NCI-H69 (cell line): ENCODE measurements around the gene C3.
"Not testable (repeated sequence)": the region's sequence is repeated elsewhere in the genome, so short reads cannot be mapped to it uniquely, and the experiment has no call there.

Experiments used
- DNase-seq: peaks from one replicate; lab custom pipeline; 2025; lab: John Stamatoyannopoulos, UW

C3 gene

DNA sequence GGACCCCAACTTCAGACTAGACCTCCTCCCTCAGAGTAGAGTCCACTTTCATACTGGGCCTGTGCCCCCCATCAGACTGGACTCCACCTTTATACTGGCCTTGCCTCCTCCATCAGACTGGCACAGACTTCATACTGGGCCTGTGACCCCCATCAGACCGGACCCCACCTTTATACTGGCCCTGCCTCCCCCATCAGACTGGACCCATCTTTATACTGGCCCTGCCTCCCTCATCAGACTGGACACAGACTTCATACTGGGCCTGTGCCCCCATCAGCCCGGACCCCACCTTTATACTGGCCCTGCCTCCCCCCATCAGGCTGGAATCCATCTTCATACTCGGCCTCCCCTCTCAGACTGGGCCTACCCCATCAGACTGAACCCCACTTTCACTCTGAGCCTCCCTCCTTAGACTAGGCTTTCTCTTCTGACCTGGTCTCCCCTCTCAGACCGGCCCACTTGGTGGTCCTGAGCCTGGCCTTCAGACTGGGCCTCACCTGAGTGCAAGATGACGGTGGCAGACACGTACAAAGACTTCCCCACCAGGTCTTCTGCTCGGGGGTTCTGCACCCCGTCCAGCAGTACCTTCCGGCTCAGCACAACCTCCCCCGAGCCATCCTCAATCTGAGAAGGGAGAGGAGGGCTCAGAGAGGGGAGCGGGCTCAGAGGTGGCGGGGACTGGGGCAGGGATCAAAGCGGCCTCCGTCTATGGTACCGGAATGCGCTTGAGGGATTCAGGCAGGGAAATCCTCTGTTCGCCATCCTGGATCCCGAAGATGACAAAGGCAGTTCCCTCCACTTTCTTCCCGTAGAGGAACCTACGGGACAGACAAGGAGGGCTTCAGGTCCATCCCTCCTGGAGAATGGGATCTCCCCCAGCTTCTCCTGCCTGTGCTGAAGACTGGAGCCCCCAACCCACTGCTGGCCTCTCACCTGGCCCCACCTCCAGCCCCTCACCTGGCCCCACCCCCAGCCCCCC is 7.5 kb downstream of the C3 start:
- DNase-seq = no peak

DNA sequence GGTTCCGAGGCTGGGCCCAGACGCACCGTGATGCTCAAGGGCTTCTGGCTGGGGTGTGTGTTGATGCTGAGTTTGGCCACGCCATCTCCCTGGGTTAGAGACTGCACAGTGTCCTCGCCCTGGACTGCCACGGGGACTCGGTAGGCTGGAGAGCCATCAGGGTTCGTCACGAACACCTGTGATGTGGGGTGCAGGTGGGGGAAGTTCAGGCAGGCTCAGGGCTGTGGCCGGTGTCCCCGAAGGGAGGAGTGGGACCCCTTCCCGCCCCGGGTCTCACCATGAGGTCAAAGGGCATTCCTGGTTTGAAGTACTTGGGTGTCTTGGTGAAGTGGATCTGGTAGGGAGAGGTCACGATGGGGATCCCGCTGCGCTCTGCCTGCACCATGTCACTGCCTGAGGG is 8.2 kb downstream of the C3 start:
- DNase-seq = no peak

DNA sequence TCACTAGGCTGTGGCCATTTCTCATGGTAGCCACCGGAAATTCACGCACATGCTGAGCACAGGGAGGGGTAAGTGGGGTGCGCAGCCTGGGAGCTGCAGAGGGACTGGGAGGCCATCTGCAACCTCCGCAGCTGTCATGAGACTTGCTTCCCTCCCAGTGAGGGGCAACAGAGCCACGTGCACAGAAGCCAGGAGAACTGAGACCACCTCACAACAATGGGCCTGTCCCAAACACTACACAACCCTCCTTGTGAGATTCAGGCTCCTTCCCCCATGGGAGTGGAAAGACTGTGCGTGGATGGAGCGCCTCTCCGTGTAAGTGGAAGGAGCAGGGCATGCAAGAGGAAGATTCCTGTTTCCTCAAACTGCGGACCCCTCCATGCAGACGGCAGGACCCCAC is 8.8 kb downstream of the C3 start:
- DNase-seq = no peak

DNA sequence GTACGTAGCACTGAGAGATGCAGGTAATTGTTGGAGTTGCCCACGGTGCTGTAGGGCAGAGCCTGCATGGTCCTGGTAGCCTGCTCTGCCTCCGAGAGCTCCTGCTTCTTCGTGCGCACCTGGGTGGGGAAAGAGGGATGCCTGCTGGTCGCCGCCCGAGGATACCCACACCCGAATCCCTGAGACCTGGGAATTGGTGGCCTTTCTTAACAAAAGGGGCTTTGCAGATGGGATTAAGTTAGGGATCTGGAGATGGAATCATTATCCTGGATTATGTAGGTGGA is 9.4 kb downstream of the C3 start:
- no peak for DNase-seq

DNA sequence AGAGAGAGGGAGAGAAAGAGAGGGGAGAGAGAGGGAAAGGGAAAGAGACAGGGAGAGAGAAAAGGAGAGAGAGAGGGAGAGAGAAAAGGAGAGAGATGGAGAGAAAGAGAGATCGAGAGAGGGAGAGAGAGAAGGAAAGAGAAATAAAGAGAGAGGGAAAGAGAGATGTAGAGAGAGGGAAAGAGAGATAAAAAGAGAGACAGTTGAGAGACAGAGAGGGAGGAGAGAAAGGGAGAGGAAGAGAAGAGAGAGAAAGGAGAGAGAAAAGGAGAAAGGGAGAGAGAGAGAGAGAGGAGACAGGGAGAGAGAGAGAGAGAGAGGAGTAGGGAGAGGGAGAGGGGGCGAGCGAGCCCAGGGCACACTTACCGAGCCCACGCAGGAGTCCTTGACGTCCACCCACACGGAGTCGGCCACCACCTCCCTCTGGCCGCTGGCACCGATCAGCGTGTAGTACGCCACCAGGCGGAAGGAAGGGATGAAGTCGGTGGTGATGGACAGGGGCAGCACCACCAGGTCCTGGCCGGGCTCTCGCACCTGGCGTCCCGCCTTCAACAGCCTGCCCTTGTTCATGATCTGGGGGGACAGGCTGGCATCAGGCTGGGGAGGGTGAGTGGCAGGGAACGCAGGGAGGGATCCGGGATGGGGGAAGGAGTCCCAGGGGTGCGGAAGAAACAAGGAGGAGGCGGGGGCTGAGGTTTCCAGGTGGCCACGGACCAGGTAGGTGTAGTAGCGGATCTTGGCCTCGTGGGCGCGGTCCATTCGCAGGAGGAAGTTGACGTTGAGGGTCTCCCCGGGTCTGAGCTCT is 10.0 kb downstream of the C3 start:
- DNase-seq = no peak

DNA sequence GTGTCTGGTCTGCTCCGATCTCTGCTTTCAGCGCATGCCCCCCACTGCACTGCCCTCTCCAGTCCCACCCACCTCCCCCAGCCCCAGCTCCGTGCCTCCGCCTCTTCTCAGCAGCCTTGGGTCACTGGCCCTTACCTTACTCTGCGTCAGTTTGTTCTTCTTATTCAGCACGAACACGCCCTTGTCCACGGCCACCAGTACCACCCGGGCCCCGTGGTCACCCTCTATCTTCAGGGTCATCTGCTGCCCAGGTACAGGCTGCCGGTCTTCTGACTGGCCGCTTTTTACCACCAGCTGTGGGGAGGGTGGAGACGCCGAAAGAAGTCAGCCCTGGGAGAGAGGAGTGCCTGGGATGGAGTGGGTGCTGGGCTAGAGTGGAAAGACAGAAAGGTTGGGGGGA is 10.9 kb downstream of the C3 start:
- no peak for DNase-seq

DNA sequence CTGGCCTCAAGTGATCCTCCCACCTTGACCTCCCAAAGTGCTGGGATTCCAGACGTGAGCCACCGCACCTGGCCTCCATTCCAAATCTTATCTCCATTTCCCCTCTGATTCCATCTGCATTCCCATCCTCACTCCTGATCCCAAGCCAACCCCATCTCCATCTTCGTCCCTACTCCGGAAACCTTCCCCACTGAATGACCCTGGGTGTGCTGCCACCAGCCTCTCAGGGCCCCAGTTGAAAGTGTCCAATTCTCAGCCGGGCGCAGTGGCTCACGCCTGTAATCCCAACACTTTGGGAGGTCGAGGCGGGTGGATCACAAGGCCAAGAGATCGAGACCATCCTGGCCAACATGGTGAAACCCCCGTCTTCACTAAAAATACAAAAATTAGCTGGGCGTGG is 11.5 kb downstream of the C3 start:
- not testable (repeated sequence) for DNase-seq

DNA sequence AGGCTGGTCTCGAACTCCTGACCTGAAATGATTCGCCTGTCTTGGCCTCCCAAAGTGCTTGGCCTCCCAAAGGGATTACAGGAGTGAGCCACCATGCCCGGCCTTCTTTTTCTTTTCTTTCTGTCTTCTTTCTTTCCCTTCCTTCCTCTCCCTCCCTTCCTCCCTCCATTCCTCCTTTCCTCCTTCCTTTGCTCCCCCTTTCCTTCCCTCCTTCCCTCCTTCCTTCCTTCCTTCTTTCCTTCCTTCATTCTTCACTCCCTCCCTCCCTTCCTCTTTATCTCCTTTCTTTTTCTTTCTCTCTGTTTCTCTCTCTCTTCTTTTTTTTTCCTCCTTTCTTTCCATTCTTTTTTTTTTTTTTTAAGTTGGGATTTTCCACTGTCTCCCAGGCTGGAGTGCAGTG is 12.1 kb downstream of the C3 start:
- no peak for DNase-seq

DNA sequence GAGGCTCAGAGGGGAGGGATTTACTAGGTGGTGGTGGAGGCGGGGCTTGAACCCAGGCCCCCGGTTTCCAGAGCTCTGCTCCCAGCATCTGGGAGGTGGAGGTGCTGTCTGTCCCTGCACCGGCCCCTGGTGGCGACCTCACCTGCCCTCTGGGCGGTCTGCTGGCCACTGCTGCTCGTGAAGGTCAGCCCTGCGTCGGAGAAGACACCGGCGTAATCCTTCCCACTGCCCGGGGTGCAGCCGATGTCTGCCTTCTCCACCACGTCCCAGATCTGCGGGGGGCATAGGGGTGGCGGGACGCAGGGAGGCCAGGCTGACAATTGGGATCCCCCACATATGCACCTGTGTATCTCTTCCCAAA is 12.8 kb downstream of the C3 start:
- no peak for DNase-seq

DNA sequence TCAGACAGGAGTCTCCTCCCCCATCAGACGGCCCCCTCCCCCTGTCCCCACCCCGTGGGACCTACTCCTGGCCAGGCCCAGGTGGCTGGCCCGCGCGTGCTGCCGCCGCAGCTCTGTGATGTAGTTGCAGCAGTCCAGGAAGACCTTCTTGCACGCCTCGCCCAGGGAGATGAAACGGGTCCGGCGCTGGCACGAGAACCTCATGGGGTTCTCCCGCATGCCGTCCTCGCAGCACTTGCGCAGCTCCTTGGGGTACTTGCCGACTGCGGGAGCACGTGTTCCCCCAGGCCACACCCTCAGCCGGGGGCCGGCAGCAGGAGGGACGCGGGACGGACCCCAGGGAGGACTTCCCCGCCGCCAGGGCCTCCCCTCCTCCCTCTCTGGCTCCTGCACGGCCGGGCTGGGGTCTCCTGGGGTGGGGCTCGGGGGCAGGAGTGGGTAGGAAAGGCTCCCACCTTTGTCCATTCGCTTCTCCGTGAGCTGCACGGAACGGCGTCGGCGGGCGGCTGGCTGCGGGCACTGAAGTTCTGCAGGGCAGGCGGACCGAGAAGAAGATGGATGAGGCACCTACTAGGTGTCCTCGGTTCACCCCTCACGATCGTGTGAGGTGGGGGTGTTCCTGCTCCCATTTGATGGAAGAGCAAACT is 13.3 kb downstream of the C3 start:
- DNase-seq = no peak

DNA sequence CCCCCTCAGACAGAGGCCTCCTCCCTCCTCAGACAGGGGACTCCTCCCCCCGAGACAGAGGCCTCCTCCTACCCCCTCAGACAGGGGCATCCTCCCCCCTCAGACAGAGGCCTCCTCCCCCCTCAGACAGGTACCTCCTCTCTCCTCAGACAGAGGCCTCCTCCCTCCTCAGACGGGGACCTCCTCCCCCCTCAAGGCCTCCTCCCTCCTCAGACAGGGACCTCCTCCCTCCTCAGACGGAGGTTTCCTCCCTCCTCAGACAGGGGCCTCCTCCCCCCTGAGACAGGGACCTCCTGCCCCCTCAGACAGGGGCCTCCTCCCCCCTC is 13.9 kb downstream of the C3 start:
- DNase-seq = no peak

DNA sequence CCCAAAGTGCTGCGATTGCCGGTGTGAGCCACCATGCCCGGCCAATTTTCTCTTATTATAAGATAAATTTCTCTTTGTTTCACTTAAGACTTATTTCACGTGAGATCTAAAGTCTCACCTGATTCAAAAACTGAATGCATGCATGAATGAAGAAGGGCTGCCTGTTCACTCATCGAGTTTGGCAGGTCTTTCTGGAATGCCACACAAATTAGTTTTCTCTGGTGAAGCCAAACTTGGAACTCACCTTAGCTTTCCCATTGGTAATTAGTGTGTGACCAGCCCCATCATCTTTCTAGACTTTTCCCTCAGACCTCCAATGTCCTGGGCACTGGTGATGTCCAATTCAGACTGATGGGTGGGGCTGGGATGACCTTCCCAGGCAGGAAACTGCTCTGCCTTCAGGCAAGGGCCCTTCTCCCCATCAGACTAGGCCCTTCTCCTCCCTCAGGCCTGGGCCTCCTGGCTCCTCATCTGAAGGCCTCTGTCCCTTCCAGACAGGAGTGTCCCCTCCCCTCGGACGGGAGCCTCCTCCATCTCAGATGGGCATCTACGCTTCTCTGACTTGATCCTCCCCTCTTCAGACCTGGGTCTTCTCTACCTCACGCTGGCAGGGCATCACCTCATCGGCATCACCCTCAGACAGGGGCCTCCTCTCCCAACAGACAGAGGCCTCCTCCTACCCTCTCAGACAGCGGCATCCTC is 14.4 kb downstream of the C3 start:
- DNase-seq = no peak

DNA sequence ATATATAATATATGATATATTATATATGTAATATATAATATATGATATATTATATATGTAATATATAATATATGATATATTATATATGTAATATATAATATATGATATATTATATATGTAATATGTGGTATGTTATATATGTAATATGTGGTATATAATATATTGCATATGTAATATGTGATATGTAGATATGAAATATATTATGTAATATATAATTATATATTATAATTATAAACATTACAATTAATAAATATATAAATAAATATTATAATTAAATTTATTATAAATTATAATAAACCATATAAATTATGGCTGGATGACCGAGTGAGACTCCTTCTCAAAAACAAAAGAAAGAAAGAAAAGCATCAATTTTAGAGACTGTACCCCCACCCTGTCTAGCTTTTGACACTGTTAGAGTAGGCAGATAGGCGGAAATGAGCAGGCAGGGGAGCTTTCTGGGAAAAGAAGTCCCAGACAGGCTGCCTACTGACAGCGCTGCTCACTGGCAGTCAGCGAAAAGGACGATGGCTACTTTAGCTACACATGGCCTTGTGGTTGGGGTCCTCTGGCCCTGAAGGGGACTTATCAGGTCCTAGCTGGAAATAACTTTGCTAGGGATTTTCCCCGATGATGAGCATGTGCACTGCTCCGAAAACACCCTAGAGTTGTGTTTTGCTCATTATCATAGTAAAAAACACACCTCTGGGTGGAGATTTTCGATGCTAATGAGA is 19.7 kb downstream of the C3 start:
- DNase-seq = no peak

DNA sequence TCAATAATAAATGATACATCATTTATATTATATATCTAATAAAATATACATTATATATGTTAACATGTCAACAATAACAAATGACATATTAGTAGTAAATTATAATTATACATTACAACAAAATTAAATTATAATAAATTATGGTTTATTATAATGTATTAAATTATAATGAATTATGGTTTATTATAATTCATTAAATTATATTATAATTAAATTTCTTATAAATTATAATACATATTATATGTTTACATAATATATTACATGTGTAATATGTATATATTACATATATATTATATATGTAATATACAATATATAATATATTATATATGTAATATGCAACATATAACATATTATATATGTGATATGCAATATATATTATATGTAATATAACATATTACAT is 20.5 kb downstream of the C3 start:
- DNase-seq = no peak

DNA sequence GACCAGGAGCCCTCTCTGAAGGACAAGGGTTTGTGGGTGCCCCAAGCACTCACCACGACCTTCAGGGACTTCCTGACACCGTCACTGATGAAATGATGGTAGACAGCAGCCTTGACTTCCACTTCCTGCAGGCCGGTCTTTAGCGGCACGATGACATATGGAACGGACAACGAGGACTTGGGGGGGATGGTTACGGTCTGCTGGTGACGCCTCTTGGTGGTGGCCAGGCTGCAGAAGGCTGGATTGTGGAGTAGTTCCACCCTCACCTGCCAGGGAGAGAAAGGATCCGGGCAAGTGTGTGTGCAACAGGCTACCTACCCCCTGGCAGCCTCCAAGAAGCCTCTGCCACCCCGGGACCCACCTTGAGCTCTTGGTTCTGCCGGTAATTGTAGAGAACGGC is 23.2 kb downstream of the C3 start:
- DNase-seq = no peak

DNA sequence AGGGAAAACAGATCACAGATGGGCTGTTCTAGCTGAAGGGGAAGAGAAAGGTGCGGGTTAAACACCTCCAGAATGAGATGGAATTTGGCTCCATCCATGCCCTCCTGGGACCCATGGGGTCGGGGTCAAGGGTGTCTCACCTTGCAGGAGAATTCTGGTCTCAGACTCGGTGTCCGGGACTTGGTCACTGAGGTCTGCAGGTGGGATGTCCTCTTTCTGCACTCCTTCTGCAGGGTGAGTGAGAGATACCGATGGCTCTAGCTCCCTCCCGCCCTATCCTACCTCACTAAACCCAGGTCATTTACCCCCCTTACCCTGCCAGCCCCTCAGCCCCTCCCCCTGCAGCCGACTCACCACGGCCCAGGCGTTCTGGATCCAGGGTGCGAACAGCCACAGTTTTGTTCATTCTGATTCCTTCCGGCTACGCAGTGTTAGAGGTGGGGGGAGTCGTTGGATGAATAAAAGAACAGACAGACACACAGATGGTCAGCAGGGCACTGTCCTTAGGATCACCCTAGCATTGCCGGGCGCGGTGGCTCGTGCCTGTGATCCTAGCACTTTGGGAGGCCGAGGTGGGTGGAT is 24.1 kb downstream of the C3 start:
- DNase-seq = no peak

DNA sequence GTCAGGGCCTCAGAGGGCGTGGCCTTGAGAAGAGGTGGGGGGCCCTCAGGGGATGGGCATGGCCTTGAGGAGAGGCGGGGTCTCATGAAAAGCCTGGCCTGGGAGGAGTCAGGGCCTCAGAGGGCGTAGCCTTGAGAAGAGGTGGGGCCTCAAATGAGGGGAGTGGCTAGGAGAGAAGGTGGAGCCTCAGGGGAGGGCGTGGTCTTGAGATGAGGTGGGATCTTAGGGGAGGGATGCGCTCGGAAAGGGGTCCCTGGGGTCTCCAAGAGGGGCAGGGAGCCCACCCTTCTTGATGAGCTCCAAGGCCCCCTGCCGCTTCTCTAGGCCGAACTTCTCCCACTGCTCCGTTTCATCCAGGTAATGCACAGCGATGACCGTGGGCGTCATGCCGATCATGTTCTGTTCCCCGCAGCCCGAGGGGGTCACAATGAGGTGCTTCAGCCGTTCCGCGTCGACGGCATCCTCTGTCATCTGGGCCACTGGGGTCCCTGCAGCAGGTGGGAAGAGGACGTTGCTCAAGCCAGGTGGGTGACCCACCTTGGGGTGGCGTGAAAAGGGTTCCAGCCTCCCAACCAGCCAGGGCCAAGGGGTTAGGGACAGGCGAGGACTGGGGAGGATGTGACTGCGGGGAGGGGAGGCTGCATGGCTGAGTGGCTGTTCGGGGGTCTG is 26.2 kb downstream of the C3 start:
- no peak for DNase-seq

DNA sequence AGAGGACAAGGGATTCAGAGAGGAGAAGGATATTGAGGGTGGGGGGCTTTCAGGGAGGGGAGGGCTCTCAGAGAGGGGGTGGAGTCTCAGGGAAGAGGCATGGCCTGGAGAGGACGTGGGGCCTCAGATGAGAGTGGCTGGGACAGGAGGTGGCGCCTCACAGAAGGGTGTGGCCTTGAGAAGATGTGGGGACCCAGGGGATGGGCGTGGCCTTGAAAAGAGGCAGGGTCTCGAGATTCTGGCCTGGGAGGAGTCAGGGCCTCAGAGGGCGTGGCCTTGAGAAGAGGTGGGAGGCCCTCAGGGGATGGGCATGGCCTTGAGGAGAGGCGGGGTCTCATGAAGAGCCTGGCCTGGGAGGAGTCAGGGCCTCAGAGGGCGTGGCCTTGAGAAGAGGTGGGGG is 26.8 kb downstream of the C3 start:
- no peak for DNase-seq

DNA sequence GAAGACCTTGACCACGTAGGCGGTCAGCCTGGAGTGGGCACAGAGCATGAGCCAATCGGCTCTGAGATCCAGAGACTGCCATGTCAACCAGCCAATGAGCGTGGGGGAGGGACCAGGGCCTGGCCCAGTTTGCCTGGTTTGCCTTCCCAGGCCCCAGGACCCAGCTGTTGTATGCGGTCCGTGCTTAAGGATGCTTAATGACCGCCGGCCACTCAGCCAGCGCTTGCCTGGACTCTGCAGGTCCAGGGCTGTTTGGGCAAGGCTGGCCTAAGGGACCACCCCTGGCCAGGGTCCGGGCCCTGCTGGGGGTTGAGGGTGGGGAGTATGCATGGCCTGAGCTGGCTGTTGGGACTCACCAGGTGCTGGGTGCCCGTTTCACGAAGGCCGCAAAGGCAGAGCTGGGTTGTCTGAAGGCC is 27.4 kb downstream of the C3 start:
- DNase-seq = no peak

DNA sequence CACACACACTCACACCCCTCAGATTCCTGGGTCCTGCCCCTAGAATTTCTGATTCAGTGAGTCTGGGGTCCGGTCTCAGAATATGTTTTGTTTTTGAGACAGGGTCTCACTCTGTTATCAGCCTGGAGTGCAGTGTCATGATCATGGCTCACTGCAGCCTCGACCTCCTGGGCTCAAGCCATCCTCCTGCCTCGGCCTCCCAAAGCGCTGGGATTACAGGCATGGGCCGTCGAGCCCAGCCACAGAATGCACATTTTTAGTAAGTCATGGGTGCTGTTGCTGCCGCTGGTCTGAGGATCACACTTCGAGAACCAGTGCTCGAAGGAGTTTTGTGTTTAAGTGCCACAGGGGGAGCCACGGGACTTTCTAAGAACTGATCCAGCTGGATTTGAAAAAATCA is 28.4 kb downstream of the C3 start:
- no peak for DNase-seq

DNA sequence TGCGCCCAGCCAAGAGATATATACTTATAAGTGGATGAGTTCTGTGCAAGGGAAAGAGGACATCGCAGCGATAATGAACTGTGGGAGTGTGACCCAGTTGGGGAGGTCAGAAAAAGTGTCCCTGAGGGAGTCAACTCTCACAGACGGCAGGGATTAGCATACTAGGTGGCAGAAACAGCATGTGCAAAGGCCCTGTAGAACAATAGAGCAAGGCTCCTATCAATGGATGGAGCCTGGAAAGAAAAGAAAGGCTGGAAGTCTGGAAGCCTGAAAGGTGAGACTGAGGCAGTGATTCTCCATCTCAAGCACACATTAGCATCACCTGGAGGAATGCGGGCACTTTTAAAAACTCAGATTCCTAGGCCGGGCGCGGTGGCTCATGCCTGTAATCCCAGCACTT is 29.1 kb downstream of the C3 start:
- no peak for DNase-seq
